A549 (cell line): ENCODE measurements around the gene ASXL2. TPM values are rescaled to one million over a fixed set of nuclear protein-coding genes. Genes with fewer than 3 reads are reported as not detected.

ENCODE experiments used
- ATAC-seq, 2 experiments: fragments of 200-7000 bp in 1 of 2; fragments of >200 bp in 1 of 2; cut with Nextera tagmentation in 1 of 2; cut with Tn5 transposase in 1 of 2; 3 replicates each; pipeline versions ENCODE4 v1.8.0 to v1.9.1; 2018 to 2020; ENCODE audit warnings: mild to moderate bottlenecking in 1 of 2, moderate library complexity in 1 of 2
- CTCF ChIA-PET: fragments of 300-600 bp; sonication (Branson Sonifier 250); formaldehyde crosslinking; extraction: SDS; loops from one replicate; lab custom pipeline; 2021; ENCODE audit warnings: antibody characterized with exemption, inconsistent platforms; lab: Yijun Ruan, JAX
- POLR2A ChIA-PET: fragments of 350-600 bp; formaldehyde crosslinking; extraction: SDS; loops from one replicate; lab custom pipeline; 2021; ENCODE audit warnings: antibody characterized with exemption, inconsistent platforms; lab: Yijun Ruan, JAX
- DNase-seq, 2 experiments: peaks; one replicate each; pipeline versions ENCODE4 v3.0.0 to v3.0.0-alpha.2; 2011 to 2016; ENCODE audit warnings: low read depth in 1 of 2, low spot score in 1 of 2
- FAIRE-seq: peaks from 2 replicates; lab custom pipeline; 2011; peaks lifted over from hg19 to GRCh38; lab: Jason Lieb, UNC
- H3K27ac ChIP-seq, 2 experiments: fragments of >200 bp; sonication (Bioruptor Twin); formaldehyde crosslinking; 3 replicates each; pipeline ENCODE4 v1.5.1; 2016 to 2017
- H3K4me1 ChIP-seq: fragments of >200 bp; sonication (Bioruptor Twin); formaldehyde crosslinking; 3 replicates; pipeline ENCODE4 v1.6.1; 2016
- H3K4me2 ChIP-seq: fragments of >200 bp; sonication (Bioruptor Twin); formaldehyde crosslinking; 3 replicates; pipeline ENCODE4 v1.6.1; 2016
- H3K4me3 ChIP-seq: fragments of >200 bp; sonication (Bioruptor Twin); formaldehyde crosslinking; 3 replicates; pipeline ENCODE4 v1.5.1; 2016
- H3K9me3 ChIP-seq: fragments of >200 bp; sonication (Bioruptor Twin); formaldehyde crosslinking; 3 replicates; pipeline ENCODE4 v1.6.1; 2016
- CBX8 ChIP-seq: fragments of 200-600 bp; sonication (generic); IDR thresholded peaks from 2 replicates; pipeline ENCODE4 v1.6.1; 2016
- CHD2 ChIP-seq: fragments of 150-350 bp; IDR thresholded peaks from 2 replicates; pipeline ENCODE4 v1.6.1; 2014; ENCODE audit warnings: low read length; ENCODE audit not compliant: partially characterized antibody
- CTCF ChIP-seq: fragments of >200 bp; sonication (Bioruptor Twin); formaldehyde crosslinking; IDR thresholded peaks from 3 replicates; pipeline ENCODE4 v1.5.1; 2016
- FOXS1 ChIP-seq: fragments of 250-450 bp; sonication (Bioruptor Pico); IDR thresholded peaks from 2 replicates; pipeline ENCODE4 v1.5.0; 2020; ENCODE audit warnings: mild to moderate bottlenecking, moderate library complexity
- GATA3 ChIP-seq: IDR thresholded peaks from 2 replicates; pipeline ENCODE4 v1.6.1; 2012; ENCODE audit warnings: borderline replicate concordance
- HMGXB4 ChIP-seq: fragments of 250-450 bp; sonication (Bioruptor Pico); IDR thresholded peaks from 2 replicates; pipeline ENCODE4 v1.5.0; 2021; ENCODE audit warnings: mild to moderate bottlenecking, moderate library complexity, borderline replicate concordance
- HOXB5 ChIP-seq: fragments of 250-450 bp; sonication (Bioruptor Pico); IDR thresholded peaks from 2 replicates; pipeline ENCODE4 v1.5.0; 2020; ENCODE audit warnings: mild to moderate bottlenecking, moderate library complexity
- JUNB ChIP-seq: fragments of >200 bp; sonication (Bioruptor Twin); formaldehyde crosslinking; IDR thresholded peaks from 2 replicates; pipeline ENCODE4 v1.6.1; 2016
- KDM5A ChIP-seq: fragments of 200-600 bp; sonication (generic); IDR thresholded peaks from 2 replicates; pipeline ENCODE4 v1.6.1; 2016; ENCODE audit warnings: antibody characterized with exemption, mild to moderate bottlenecking
- MYC ChIP-seq: IDR thresholded peaks from 2 replicates; pipeline ENCODE4 v1.6.1; 2012; ENCODE audit warnings: mild to moderate bottlenecking, inconsistent platforms, low read length, improper control_type of control experiment, borderline replicate concordance
- POLR2AphosphoS2 ChIP-seq: conservative IDR thresholded peaks from 2 replicates; pipeline ENCODE4 v1.6.1; 2012; ENCODE audit warnings: low read length, improper control_type of control experiment, inconsistent platforms
- RAD21 ChIP-seq, 2 experiments: fragments of >200 bp in 1 of 2; sonication (Bioruptor Twin) in 1 of 2; formaldehyde crosslinking in 1 of 2; IDR thresholded peaks in 1 of 2; conservative IDR thresholded peaks in 1 of 2; 2 replicates in 1 of 2; 3 replicates in 1 of 2; pipeline ENCODE4 v1.6.1; 2012 to 2018; ENCODE audit warnings: inconsistent platforms in 1 of 2
- RCOR1 ChIP-seq: fragments of 150-350 bp; IDR thresholded peaks from 2 replicates; pipeline ENCODE4 v1.6.1; 2014; ENCODE audit warnings: antibody characterized with exemption, low read length, low read depth
- REST ChIP-seq: fragments of 200-600 bp; sonication (generic); IDR thresholded peaks from 2 replicates; pipeline ENCODE4 v1.6.1; 2016; ENCODE audit warnings: antibody characterized with exemption, mild to moderate bottlenecking, moderate library complexity
- WGBS: methylation state at CpG from one replicate; pipeline ENCODE4 v1.1.6; 2017; ENCODE audit errors: missing lambda C conversion rate; 5-methylcytosine and 5-hydroxymethylcytosine counted together
- polyA plus RNA-seq, 4 experiments: library from polyadenylated mRNA; depleted of rRNA in 3 of 4; stranded (reverse); fragments of >200 nt; fragmentation: RNase III in 1 of 4; extraction: RNeasy Plus Mini Kit Qiagen cat#74134 plus additional on column Dnase treatment in 1 of 4; gene quantifications; 2 replicates in 3 of 4; 3 replicates in 1 of 4; pipeline ENCODE4 v1.2.3, GENCODE V29; 2011 to 2017
- small RNA-seq, 6 experiments: library from RNA; depleted of rRNA; stranded (forward); fragments of <200 nt; gene quantifications; one replicate each; pipeline ENCODE3, GENCODE V24; 2012
- TF ChIP-seq, protein P1 (sequence below): IDR thresholded peaks from 2 replicates; pipeline ENCODE4 v1.6.1; 2012

ASXL2 gene
- polyA plus RNA-seq, 2 of the 4 experiments (the other 2 are of a cell fraction): 10.3 to 26.4 TPM

GRCh38 chr2:25685741-25686140, 192.5 kb downstream of the ASXL2 start:
- no peak overlapping the region for H3K27ac ChIP-seq
- 0 out of 3 replicates have a peak, but pooled peaks cover 4% of the 10 kb centered on the region for H3K4me1 ChIP-seq
- no peaks in the 10 kb centered on the region for H3K9me3 ChIP-seq
- ChIA-PET POLR2A (no interaction called here), CTCF (interaction anchor here (0.7 to 8.0 kb wide), 6 partner anchors 9 to 166 kb away, joined by 3 to 80 read pairs (median 4); no protein-coding TSS in a partner anchor)
- FAIRE-seq: no peak
- no peak for DNase-seq
- H3K4me3 ChIP-seq: no peak overlapping the region
- H3K4me2 ChIP-seq: no peak overlapping the region
- ATAC-seq: no peak; a peak in 1 of 6 replicates
- TF ChIP-seq CHD2: no peak
- TF ChIP-seq HOXB5: no peak
- no peak for TF ChIP-seq POLR2AphosphoS2
- no peak for TF ChIP-seq CTCF
- no peak for TF ChIP-seq MYC
- TF ChIP-seq FOXS1 (CRISPR knock-in tag): no peak
- no peak for TF ChIP-seq JUNB
- TF ChIP-seq, protein P1, sequence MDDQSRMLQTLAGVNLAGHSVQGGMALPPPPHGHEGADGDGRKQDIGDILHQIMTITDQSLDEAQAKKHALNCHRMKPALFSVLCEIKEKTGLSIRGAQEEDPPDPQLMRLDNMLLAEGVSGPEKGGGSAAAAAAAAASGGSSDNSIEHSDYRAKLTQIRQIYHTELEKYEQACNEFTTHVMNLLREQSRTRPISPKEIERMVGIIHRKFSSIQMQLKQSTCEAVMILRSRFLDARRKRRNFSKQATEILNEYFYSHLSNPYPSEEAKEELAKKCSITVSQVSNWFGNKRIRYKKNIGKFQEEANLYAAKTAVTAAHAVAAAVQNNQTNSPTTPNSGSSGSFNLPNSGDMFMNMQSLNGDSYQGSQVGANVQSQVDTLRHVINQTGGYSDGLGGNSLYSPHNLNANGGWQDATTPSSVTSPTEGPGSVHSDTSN: no peak
- TF ChIP-seq RAD21 (conservative IDR thresholded peaks at IDR 0.05 in 1 of 2, IDR thresholded peaks at IDR 0.05 in 1 of 2): no peak
- no peak for TF ChIP-seq CBX8
- 87% methylated on average over 2 of the region's 2 CpGs for WGBS

DNA sequence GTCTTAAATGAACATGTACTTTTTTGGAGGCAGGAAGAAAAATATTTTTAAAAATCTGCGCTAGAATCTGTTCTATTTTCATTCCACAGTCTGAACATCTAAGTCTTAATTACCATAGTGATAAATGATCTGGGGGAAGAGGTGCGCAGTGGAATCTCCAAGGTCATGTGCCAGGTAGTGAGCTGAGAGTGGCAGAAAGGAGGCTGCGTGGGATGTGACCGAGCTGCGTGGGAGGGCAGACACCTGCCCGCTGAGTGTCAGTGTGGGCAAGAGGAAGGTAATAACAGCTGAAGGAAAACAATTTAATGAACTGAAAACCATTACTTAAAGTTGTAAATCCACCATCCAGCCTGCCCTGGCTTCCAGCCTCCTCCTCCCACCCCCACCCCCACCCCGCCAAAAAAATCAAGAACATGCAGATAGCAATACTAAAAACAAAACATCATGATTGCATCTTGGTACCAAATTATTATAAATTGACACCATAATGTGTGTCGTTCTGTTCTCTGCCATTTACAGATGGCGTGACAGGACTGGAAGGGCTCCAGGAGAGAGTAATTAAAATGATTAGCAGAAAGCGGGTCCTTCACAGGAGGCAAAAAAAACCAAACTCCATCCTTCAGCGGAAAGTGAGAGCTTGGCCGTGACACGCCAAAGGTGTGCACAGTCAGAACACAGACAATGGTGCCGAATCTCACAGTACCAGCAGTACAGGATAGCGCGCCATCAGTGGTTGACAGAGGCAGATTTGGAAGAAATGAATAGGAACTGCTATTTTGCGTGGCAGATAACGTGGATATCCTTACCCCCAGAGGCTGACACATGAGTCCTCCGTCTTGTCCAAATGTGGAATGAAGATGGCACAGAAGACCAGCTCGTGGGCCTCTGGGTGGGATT, 193.5 kb downstream of the ASXL2 start:
- 74% methylated on average over 20 of the region's 20 CpGs for WGBS
- Histone ChIP-seq H3K4me2 (no peak overlapping the region), H3K4me1 (no peaks in the 10 kb centered on the region), H3K4me3 (no peak overlapping the region), H3K27ac (no peak overlapping the region), H3K9me3 (no peaks in the 10 kb centered on the region)
- peak in 1 of 2 experiments; percentile 23; a peak in 1 of 6 replicates for ATAC-seq
- DNase-seq: no peak
- FAIRE-seq: no peak
- POLR2A ChIA-PET: no interaction called here
- CTCF ChIA-PET: interaction anchor here (1.9 to 8.0 kb wide), 3 partner anchors 15 to 167 kb away, joined by 4 to 80 read pairs (median 7); no protein-coding TSS in a partner anchor
- no peak for TF ChIP-seq RAD21 (conservative IDR thresholded peaks at IDR 0.05 in 1 of 2, IDR thresholded peaks at IDR 0.05 in 1 of 2)
- no peak for TF ChIP-seq HMGXB4 (CRISPR knock-in tag)
- TF ChIP-seq RCOR1: no peak
- no peak for TF ChIP-seq KDM5A
- TF ChIP-seq HOXB5: no peak
- no peak for TF ChIP-seq REST
- TF ChIP-seq GATA3: no peak

Small RNA genes lying within 50 kb of the gene (small RNA-seq; reads per million reads assigned to genes)
- gene NDUFB4P4 (0 reads per million in 6 experiments), gene RF00019 (0 reads per million in 6 experiments)

Other genes starting within 250 kb of the ASXL2 start
- 32.6 and 41.2 TPM in 2 replicates for gene DTNB, start 204.9 kb downstream of the ASXL2 start, polyA plus RNA-seq (2011; rRNA removed)
- gene DTNB, start 204.9 kb downstream of the ASXL2 start, polyA plus RNA-seq (2017; fragmentation: RNase III; extraction: RNeasy Plus Mini Kit Qiagen cat#74134 plus additional on column Dnase treatment): 11.2 to 12.1 TPM (median 12.0 TPM) in 3 replicates
- 17.1 and 20.1 TPM in 2 replicates for gene KIF3C, start 104.0 kb upstream of the ASXL2 start, polyA plus RNA-seq (2011; rRNA removed)
- gene KIF3C, start 104.0 kb upstream of the ASXL2 start, polyA plus RNA-seq (2017; fragmentation: RNase III; extraction: RNeasy Plus Mini Kit Qiagen cat#74134 plus additional on column Dnase treatment): 57.4 to 80.8 TPM (median 77.4 TPM) in 3 replicates
- gene RAB10, start 155.6 kb upstream of the ASXL2 start, polyA plus RNA-seq (2011; rRNA removed): 332 and 692 TPM in 2 replicates
- 256 to 289 TPM (median 272 TPM) in 3 replicates for gene RAB10, start 155.6 kb upstream of the ASXL2 start, polyA plus RNA-seq (2017; fragmentation: RNase III; extraction: RNeasy Plus Mini Kit Qiagen cat#74134 plus additional on column Dnase treatment)